HG03342 (cell line): ENCODE results near the gene BLOC1S1.

ENCODE experiments used
- ATAC-seq: cut with Tn5 transposase; IDR thresholded peaks from one replicate; pipeline ENCODE4 v1.9.1; 2021; ENCODE audit warnings: mild to moderate bottlenecking, moderate library complexity; ENCODE audit not compliant: unreplicated experiment

BLOC1S1 gene

GRCh38 chr12:55726971-55727370 lies 11.1 kb downstream of the BLOC1S1 start:
- ATAC-seq, result no peak

- no peak for ATAC-seq
Observed at GRCh38 chr12:55727643-55728185, 11.9 kb downstream of the BLOC1S1 start.

GRCh38 chr12:55728186-55728938 lies 12.5 kb downstream of the BLOC1S1 start:
- ATAC-seq, result peak; percentile 17

- peak; percentile 63 for ATAC-seq
Observed at GRCh38 chr12:55728939-55729818, 13.3 kb downstream of the BLOC1S1 start, which contains the start of gene CD63. Gene CD63, minus strand, starts transcription at chr12:55729009. Its CDS starts 668 bp downstream, at chr12:55728341.

GRCh38 chr12:55729819-55730818 lies 14.3 kb downstream of the BLOC1S1 start:
- ATAC-seq, result peak; percentile 38

- no peak for ATAC-seq
Observed at GRCh38 chr12:55732288-55732687, 16.4 kb downstream of the BLOC1S1 start.

GRCh38 chr12:55733021-55733555 lies 17.2 kb downstream of the BLOC1S1 start:
- no peak for ATAC-seq

GRCh38 chr12:55733858-55734257 lies 18.0 kb downstream of the BLOC1S1 start:
- no peak for ATAC-seq

- no peak for ATAC-seq
Observed at GRCh38 chr12:55734595-55734994, 18.7 kb downstream of the BLOC1S1 start.

- no peak for ATAC-seq
Observed at GRCh38 chr12:55736076-55736475, 20.2 kb downstream of the BLOC1S1 start.

- ATAC-seq, result peak; percentile 37
Observed at GRCh38 chr12:55736780-55737580, 21.1 kb downstream of the BLOC1S1 start.

- ATAC-seq, result peak; percentile 25
Observed at GRCh38 chr12:55737581-55738122, 21.8 kb downstream of the BLOC1S1 start.

- peak; percentile 83 for ATAC-seq
Observed at GRCh38 chr12:55738123-55739024, 22.5 kb downstream of the BLOC1S1 start.

GRCh38 chr12:55739025-55739378 lies 23.2 kb downstream of the BLOC1S1 start:
- ATAC-seq, result no peak

GRCh38 chr12:55741931-55742680 lies 26.3 kb downstream of the BLOC1S1 start:
- no peak for ATAC-seq

- peak; percentile 35 for ATAC-seq
Observed at GRCh38 chr12:55742719-55743405, 27.0 kb downstream of the BLOC1S1 start, which contains the start of gene GDF11. Gene GDF11, plus strand, starts transcription at chr12:55743122. Its CDS starts 195 bp downstream, at chr12:55743317.
